HepG2 (cell line): ENCODE data around the gene NDUFB7. TPM values are rescaled to one million over a fixed set of nuclear protein-coding genes. Genes with fewer than 3 reads are reported as not detected.
A peak's percentile ranks its signal among the peaks of the same experiment; 100 is the strongest.

Experiments
- CC2D1A ChIP-seq: sonication (generic); formaldehyde crosslinking; IDR thresholded peaks from 2 replicates; pipeline ENCODE4 v1.8.1; 2023; ENCODE audit warnings: mild to moderate bottlenecking, missing genetic modification reagents
- CEBPG ChIP-seq: IDR thresholded peaks from 2 replicates; pipeline ENCODE4 v1.6.1; 2016
- E2F2 ChIP-seq: sonication (generic); formaldehyde crosslinking; IDR thresholded peaks from 2 replicates; pipeline ENCODE4 v1.4.0; 2020; ENCODE audit warnings: missing genetic modification reagents, borderline replicate concordance
- FOXK1 ChIP-seq: sonication (generic); formaldehyde crosslinking; IDR thresholded peaks from 2 replicates; pipeline ENCODE4 v1.4.0; 2020; ENCODE audit warnings: low read depth, missing genetic modification reagents, borderline replicate concordance
- GLMP ChIP-seq: sonication (generic); formaldehyde crosslinking; IDR thresholded peaks from 2 replicates; pipeline ENCODE4 v1.9.0; 2021; ENCODE audit warnings: missing genetic modification reagents, mild to moderate bottlenecking, borderline replicate concordance
- KLF15 ChIP-seq: sonication (generic); formaldehyde crosslinking; IDR thresholded peaks from 2 replicates; pipeline ENCODE4 v1.8.1; 2023; ENCODE audit warnings: borderline replicate concordance, mild to moderate bottlenecking, inconsistent platforms, missing genetic modification reagents, mixed read lengths
- MED13 ChIP-seq: sonication (generic); formaldehyde crosslinking; IDR thresholded peaks from 2 replicates; pipeline ENCODE4 v1.5.0; 2020; ENCODE audit warnings: missing genetic modification reagents
- MEIS1 ChIP-seq: sonication (generic); formaldehyde crosslinking; IDR thresholded peaks from 2 replicates; pipeline ENCODE4 v1.9.0; 2021; ENCODE audit warnings: mild to moderate bottlenecking, missing genetic modification reagents, moderate library complexity, borderline replicate concordance
- PITX1 ChIP-seq: sonication (generic); formaldehyde crosslinking; IDR thresholded peaks from 2 replicates; pipeline ENCODE4 v1.5.1; 2020; ENCODE audit warnings: mild to moderate bottlenecking, missing genetic modification reagents
- RFX3 ChIP-seq: IDR thresholded peaks from 2 replicates; pipeline ENCODE4 v1.6.1; 2016; ENCODE audit warnings: missing biosample characterization, missing genetic modification reagents
- SMARCE1 ChIP-seq: fragments of 450-650 bp; IDR thresholded peaks from 2 replicates; pipeline ENCODE4 v1.6.1; 2017; ENCODE audit warnings: borderline replicate concordance
- SSRP1 ChIP-seq: IDR thresholded peaks from 2 replicates; pipeline ENCODE4 v1.6.1; 2016; ENCODE audit warnings: control low read depth
- TFDP1 ChIP-seq: IDR thresholded peaks from 2 replicates; pipeline ENCODE4 v1.6.1; 2016; ENCODE audit warnings: missing compliant biosample characterization, missing genetic modification reagents, borderline replicate concordance
- ZBTB34 ChIP-seq: sonication (generic); formaldehyde crosslinking; IDR thresholded peaks from 2 replicates; pipeline ENCODE4 v1.8.0; 2022; ENCODE audit warnings: mild to moderate bottlenecking, missing genetic modification reagents
- ZHX2 ChIP-seq, 2 experiments: sonication (generic) in 1 of 2; formaldehyde crosslinking in 1 of 2; IDR thresholded peaks; 2 replicates each; pipeline versions ENCODE4 v1.6.1 to v1.9.0; 2014 to 2022; ENCODE audit warnings: antibody characterized with exemption in 1 of 2, borderline replicate concordance in 1 of 2, inconsistent platforms in 1 of 2, low read depth in 1 of 2, missing genetic modification reagents in 1 of 2
- ZNF20 ChIP-seq: sonication (generic); formaldehyde crosslinking; IDR thresholded peaks from 2 replicates; pipeline ENCODE4 v1.4.0; 2020; ENCODE audit warnings: mild to moderate bottlenecking, moderate library complexity, missing genetic modification reagents
- ZNF782 ChIP-seq: sonication (generic); formaldehyde crosslinking; IDR thresholded peaks from 2 replicates; pipeline ENCODE4 v1.4.0; 2020; ENCODE audit warnings: missing genetic modification reagents, mild to moderate bottlenecking, borderline replicate concordance
- ZSCAN29 ChIP-seq: sonication (generic); formaldehyde crosslinking; conservative IDR thresholded peaks from 2 replicates; pipeline ENCODE4 v1.4.0; 2020; ENCODE audit warnings: mild to moderate bottlenecking, missing genetic modification reagents
- polyA plus RNA-seq, 8 experiments: library from polyadenylated mRNA; depleted of rRNA in 3 of 8; stranded (reverse) in 7 of 8; unstranded in 1 of 8; fragments of >200 nt; fragmentation: Illumina TruSeq in 4 of 8; extraction: Trizol in 4 of 8; gene quantifications; 2 replicates each; pipeline versions ENCODE4 v1.2.1 to v1.2.3, GENCODE V29; 2011 to 2016; ENCODE audit warnings: low read depth in 4 of 8, missing spikeins in 1 of 8, mixed read lengths in 1 of 8; ENCODE audit not compliant: insufficient read depth in 1 of 8
- total RNA-seq, 5 experiments: library from RNA; depleted of rRNA; stranded (reverse); fragments of >200 nt; fragmentation: Illumina TruSeq; extraction: Trizol; gene quantifications; 2 replicates each; pipeline ENCODE4 v1.2.3, GENCODE V29; 2016; ENCODE audit warnings: low read depth in 1 of 5

Gene NDUFB7
- total and polyA plus RNA-seq, 2 of the 13 experiments (the other 11 are each of a cell fraction or from before 2014, with no cell fraction given) = 156 to 198 TPM

GRCh38 chr19:14529254-14530004, 42.4 kb downstream of the NDUFB7 start, which contains the start of gene TECR (continued):
- TF ChIP-seq MEIS1 (CRISPR knock-in tag) = peak; percentile 57; the same call in 1 of the 2 replicates
- TF ChIP-seq ZHX2 (IDR thresholded peaks at IDR 0.05; ENCODE audit: low read depth) = peak; percentile 21; the same call in 1 of the 2 replicates
- TF ChIP-seq ZHX2 (CRISPR knock-in tag; IDR thresholded peaks at IDR 0.05; ENCODE audit: borderline replicate concordance) = no peak
- TF ChIP-seq TFDP1 (CRISPR knock-in tag) = peak; percentile 81; the same call in 1 of the 2 replicates
- no peak for TF ChIP-seq CC2D1A (CRISPR knock-in tag)
- no peak for TF ChIP-seq E2F2 (CRISPR knock-in tag)
- TF ChIP-seq PITX1 (CRISPR knock-in tag) = peak; percentile 58; the same call in 1 of the 2 replicates
- TF ChIP-seq RFX3 (CRISPR knock-in tag) = peak; percentile 72
- TF ChIP-seq GLMP (CRISPR knock-in tag) = no peak
- TF ChIP-seq ZBTB34 (CRISPR knock-in tag) = no peak
- no peak for TF ChIP-seq ZNF20 (CRISPR knock-in tag)
- TF ChIP-seq CEBPG (CRISPR knock-in tag) = peak; percentile 40; the same call in 1 of the 2 replicates
- TF ChIP-seq MED13 (CRISPR knock-in tag) = no peak
- no peak for TF ChIP-seq KLF15 (CRISPR knock-in tag)
- TF ChIP-seq SSRP1 (CRISPR knock-in tag) = no peak
- TF ChIP-seq ZNF782 (CRISPR knock-in tag) = no peak
- peak; percentile 14; the same call in 1 of the 2 replicates for TF ChIP-seq FOXK1 (CRISPR knock-in tag)
- no peak for TF ChIP-seq SMARCE1
- TF ChIP-seq ZSCAN29 (CRISPR knock-in tag) = no peak
